K562 (cell line): ENCODE measurements around the gene BLVRA.

Experiments
- CTCF ChIP-seq, 3 experiments: IDR thresholded peaks in 2 of 3; conservative IDR thresholded peaks in 1 of 3; 2 replicates each; pipeline ENCODE4 v1.5.1; 2011 to 2012; ENCODE audit warnings: low read length in 3 of 3, mild to moderate bottlenecking in 3 of 3, control low read depth in 2 of 3, improper control_type of control experiment in 1 of 3, inconsistent platforms in 1 of 3, low read depth in 1 of 3, mixed read lengths in 1 of 3, moderate library complexity in 1 of 3; ENCODE audit not compliant: insufficient read depth in 2 of 3
- EWSR1 ChIP-seq: fragments of 450-650 bp; IDR thresholded peaks from 2 replicates; pipeline ENCODE4 v1.6.1; 2018; ENCODE audit warnings: borderline replicate concordance, mild to moderate bottlenecking, low read depth, moderate library complexity; ENCODE audit not compliant: partially characterized antibody
- FOXP1 ChIP-seq: sonication (generic); formaldehyde crosslinking; IDR thresholded peaks from 2 replicates; pipeline ENCODE4 v1.8.0; 2022; ENCODE audit warnings: mild to moderate bottlenecking, missing genetic modification reagents
- HOXB6 ChIP-seq: fragments of 250-450 bp; sonication (Bioruptor Pico); IDR thresholded peaks from 2 replicates; pipeline ENCODE4 v1.5.1; 2022; ENCODE audit warnings: mild to moderate bottlenecking, borderline replicate concordance
- JUNB ChIP-seq: fragments of 450-650 bp; formaldehyde crosslinking; conservative IDR thresholded peaks from 2 replicates; pipeline ENCODE4 v1.4.0; 2020; ENCODE audit warnings: mild to moderate bottlenecking
- LARP7 ChIP-seq: fragments of 450-650 bp; IDR thresholded peaks from 2 replicates; pipeline ENCODE4 v1.6.1; 2016
- PKNOX1 ChIP-seq: fragments of 450-650 bp; IDR thresholded peaks from 2 replicates; pipeline ENCODE4 v1.6.1; 2016
- REST ChIP-seq, 2 experiments: fragments of 450-650 bp; formaldehyde crosslinking in 1 of 2; IDR thresholded peaks; 2 replicates each; pipeline versions ENCODE4 v1.4.0 to v1.6.1; 2014 to 2020; ENCODE audit warnings: mild to moderate bottlenecking in 2 of 2, borderline replicate concordance in 1 of 2, low read depth in 1 of 2
- SPI1 ChIP-seq: IDR thresholded peaks from 2 replicates; pipeline ENCODE4 v1.6.1; 2011; ENCODE audit warnings: low read depth, low read length, control low read depth, borderline replicate concordance
- TEAD1 ChIP-seq, 2 experiments: fragments of 450-650 bp in 1 of 2; sonication (generic) in 1 of 2; formaldehyde crosslinking; IDR thresholded peaks; 2 replicates each; pipeline versions ENCODE4 v1.4.0 to v1.8.0; 2020 to 2022; ENCODE audit warnings: mild to moderate bottlenecking in 2 of 2, missing genetic modification reagents in 1 of 2
- ZBTB1 ChIP-seq: sonication (generic); formaldehyde crosslinking; IDR thresholded peaks from 2 replicates; pipeline ENCODE4 v1.8.1; 2023; ENCODE audit warnings: missing genetic modification reagents, low read depth, mild to moderate bottlenecking, borderline replicate concordance
- ZNF184 ChIP-seq: sonication (generic); formaldehyde crosslinking; IDR thresholded peaks from 2 replicates; pipeline ENCODE4 v1.5.0; 2020; ENCODE audit warnings: missing genetic modification reagents
- ZNF239 ChIP-seq: fragments of 250-450 bp; sonication (Bioruptor Pico); IDR thresholded peaks from 2 replicates; pipeline ENCODE4 v1.4.0; 2020; ENCODE audit warnings: mild to moderate bottlenecking
- ZNF277 ChIP-seq: fragments of 250-450 bp; sonication (Bioruptor Pico); IDR thresholded peaks from 2 replicates; pipeline ENCODE4 v1.8.0; 2022; ENCODE audit warnings: inconsistent platforms, mild to moderate bottlenecking, moderate library complexity, borderline replicate concordance

GRCh38 chr7:43764039-43764761 is 5.7 kb downstream of the BLVRA start:
- TF ChIP-seq REST (IDR thresholded peaks at IDR 0.05; ENCODE audit: borderline replicate concordance): no peak
- TF ChIP-seq REST (CRISPR knock-in tag; IDR thresholded peaks at IDR 0.05; ENCODE audit: low read depth): no peak
- TF ChIP-seq ZNF239 (CRISPR knock-in tag): no peak
- TF ChIP-seq JUNB (CRISPR knock-in tag): no peak
- TF ChIP-seq PKNOX1: no peak
- TF ChIP-seq CTCF (IDR thresholded peaks at IDR 0.05 in 2 of 3, conservative IDR thresholded peaks at IDR 0.05 in 1 of 3; ENCODE audit: insufficient read depth in 2 of 3, low read depth in 1 of 3, low read length in 3 of 3): no peak
- no peak for TF ChIP-seq HOXB6
- no peak for TF ChIP-seq ZNF184 (CRISPR knock-in tag)
- TF ChIP-seq FOXP1: no peak
- TF ChIP-seq LARP7: no peak
- no peak for TF ChIP-seq SPI1
- TF ChIP-seq ZNF277 (CRISPR knock-in tag): no peak
- TF ChIP-seq TEAD1 (CRISPR knock-in tag; IDR thresholded peaks at IDR 0.05): 0 out of 4 replicates have a peak, but pooled peaks of 1 of the 2 experiments have one; percentile 23
- no peak for TF ChIP-seq EWSR1
- no peak for TF ChIP-seq ZBTB1
